ENCODE measurements around the gene CREBBP. TPM values are rescaled to one million over a fixed set of nuclear protein-coding genes. Genes with fewer than 3 reads are reported as not detected.

CREBBP gene
- total and polyA plus RNA-seq, 9 of the 15 experiments (the other 6 are each of a cell fraction or from before 2014, with no cell fraction given): 0.70 to 24.8 (median 5.6) TPM

DNA sequence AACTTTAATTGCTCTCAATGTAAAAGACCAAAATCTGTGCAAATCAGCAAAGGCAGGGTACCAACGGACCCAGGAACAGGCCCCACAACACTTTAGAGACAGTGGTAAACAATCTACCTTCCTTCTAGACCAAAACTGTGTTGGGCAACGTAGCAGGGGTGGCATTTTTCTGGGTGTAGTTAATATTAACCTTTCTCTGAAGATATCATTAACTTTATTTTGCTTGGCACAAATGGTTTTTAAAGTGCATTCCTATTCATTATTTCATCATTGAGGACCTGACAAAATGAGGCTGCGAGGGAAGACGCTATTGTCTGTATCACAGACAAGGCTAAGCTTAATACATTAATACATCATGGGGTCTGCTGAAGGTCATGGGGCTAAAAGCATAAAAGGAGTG lies 125.3 kb downstream of the CREBBP start:
- Histone ChIP-seq H3K4me3 (no peak overlapping the region), H3K27ac (ENCODE audit: extremely low read depth, low read depth, low read length) (no peak overlapping the region), H2AFZ (ENCODE audit: low read depth, low read length) (no peak overlapping the region), H4K20me1 (replicated peaks; ENCODE audit: control insufficient read depth, insufficient read depth, low read length) (no peaks in the 10 kb centered on the region), H3K27me3 (ENCODE audit: control insufficient read depth in 2 of 2, insufficient read depth in 2 of 2, low read length in 2 of 2) (no peaks in the 10 kb centered on the region), H3K9ac (ENCODE audit: insufficient read depth in 1 of 2, low read depth in 2 of 2, low read length in 2 of 2) (no peak overlapping the region), H3K4me1 (replicated peaks in 1 of 2; ENCODE audit: control insufficient read depth in 2 of 2, insufficient read depth in 2 of 2, low read length in 2 of 2) (no peaks in the 10 kb centered on the region), H3K4me2 (ENCODE audit: insufficient read depth, low read length) (no peak overlapping the region), H3K79me2 (ENCODE audit: control insufficient read depth, insufficient read depth, low read length) (no peaks in the 10 kb centered on the region), H3K9me3 (replicated peaks; ENCODE audit: control insufficient read depth, insufficient read depth, low read depth, low read length) (no peaks in the 10 kb centered on the region), H3K9me1 (ENCODE audit: control insufficient read depth, insufficient read depth, low read length) (no peaks in the 10 kb centered on the region), H3K36me3 (ENCODE audit: control insufficient read depth, insufficient read depth, low read length) (peaks cover 54% of the 10 kb centered on the region)
- FAIRE-seq: no peak
- WGBS (ENCODE audit: insufficient coverage, low coverage, missing lambda C conversion rate): 87% methylated on average over 4 of the region's 4 CpGs
- in situ Hi-C loops (cut with MboI) (no loop called here), intact Hi-C loops (cut with micrococcal nuclease) (no loop called here)
- BruUV-seq (replicated peaks): no TSS peak
- ChIA-PET POLR2A (interaction anchor here (0.9 to 1.0 kb wide), 3 partner anchors 9 to 24 kb away, joined by 3 read pairs; no protein-coding TSS in a partner anchor), CTCF (ENCODE audit: low intra/inter-chr PET ratio) (no interaction called here)
- no peak for DNase-seq (ENCODE audit: extremely low read depth in 1 of 4, low spot score in 3 of 4)
- TF ChIP-seq CHCHD3 (CRISPR knock-in tag; IDR thresholded peaks at IDR 0.05): no peak
- TF ChIP-seq ETS2 (tag; IDR thresholded peaks at IDR 0.05; ENCODE audit: borderline replicate concordance, poor library complexity, severe bottlenecking): no peak
- no peak for TF ChIP-seq NCOA1 (IDR thresholded peaks at IDR 0.05; ENCODE audit: low read depth)
- no peak for TF ChIP-seq ZBTB8A (IDR thresholded peaks at IDR 0.05; ENCODE audit: partially characterized antibody)
- ATAC-seq: no peak

DNA sequence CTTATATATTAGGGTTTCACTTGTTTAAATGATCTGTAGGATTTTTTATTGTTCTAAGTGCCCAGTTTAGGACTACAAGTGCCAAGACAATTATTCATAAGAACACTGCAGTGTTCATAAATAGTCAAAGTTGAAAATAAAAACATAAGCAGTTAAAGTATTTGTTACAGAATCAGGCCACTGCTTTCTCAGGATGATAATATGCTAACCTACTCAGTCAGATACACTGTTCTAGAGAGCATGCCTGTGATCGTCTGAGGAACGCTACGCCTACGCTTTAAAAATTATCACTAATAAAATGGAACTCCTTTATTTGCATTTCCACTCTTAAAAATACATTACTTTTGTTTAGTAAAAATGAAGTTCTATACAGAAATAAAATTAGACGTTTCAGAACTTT lies 125.7 kb downstream of the CREBBP start:
- H3K79me2 ChIP-seq (ENCODE audit: control insufficient read depth, insufficient read depth, low read length): no peaks in the 10 kb centered on the region
- in situ Hi-C loops (cut with MboI): no loop called here
- WGBS (ENCODE audit: insufficient coverage, low coverage, missing lambda C conversion rate): 82% methylated on average over 5 of the region's 5 CpGs
- ATAC-seq (no peak), FAIRE-seq (no peak), DNase-seq (ENCODE audit: extremely low read depth in 1 of 4, low spot score in 3 of 4) (no peak)
- no peaks in the 10 kb centered on the region for H3K27me3 ChIP-seq (ENCODE audit: control insufficient read depth in 2 of 2, insufficient read depth in 2 of 2, low read length in 2 of 2)
- no peak overlapping the region for H3K27ac ChIP-seq (ENCODE audit: extremely low read depth, low read depth, low read length)
- no TSS peak for BruUV-seq (replicated peaks)
- H4K20me1 ChIP-seq (replicated peaks; ENCODE audit: control insufficient read depth, insufficient read depth, low read length): no peaks in the 10 kb centered on the region
- H3K4me1 ChIP-seq (replicated peaks in 1 of 2; ENCODE audit: control insufficient read depth in 2 of 2, insufficient read depth in 2 of 2, low read length in 2 of 2): no peaks in the 10 kb centered on the region
- ChIA-PET CTCF (ENCODE audit: low intra/inter-chr PET ratio) (no interaction called here), POLR2A (interaction anchor here (0.9 to 1.0 kb wide), 2 partner anchors 8 to 10 kb away, joined by 3 read pairs; no protein-coding TSS in a partner anchor)
- no peak overlapping the region for H3K4me3 ChIP-seq
- H3K4me2 ChIP-seq (ENCODE audit: insufficient read depth, low read length): no peak overlapping the region
- H3K9ac ChIP-seq (ENCODE audit: insufficient read depth in 1 of 2, low read depth in 2 of 2, low read length in 2 of 2): no peak overlapping the region
- intact Hi-C loops (cut with micrococcal nuclease): no loop called here
- H3K9me1 ChIP-seq (ENCODE audit: control insufficient read depth, insufficient read depth, low read length): no peaks in the 10 kb centered on the region
- no peaks in the 10 kb centered on the region for H3K9me3 ChIP-seq (replicated peaks; ENCODE audit: control insufficient read depth, insufficient read depth, low read depth, low read length)
- TF ChIP-seq ZNF589 (CRISPR knock-in tag; IDR thresholded peaks at IDR 0.05; ENCODE audit: low read depth) (no peak), CXXC5 (CRISPR knock-in tag; IDR thresholded peaks at IDR 0.05) (no peak), PHB2 (IDR thresholded peaks at IDR 0.05; ENCODE audit: low read depth) (no peak), NRF1 (conservative IDR thresholded peaks at IDR 0.05 in 1 of 2, IDR thresholded peaks at IDR 0.05 in 1 of 2) (no peak), ZNF830 (CRISPR knock-in tag; IDR thresholded peaks at IDR 0.05) (no peak), RAD21 (CRISPR knock-in tag; conservative IDR thresholded peaks at IDR 0.05 in 1 of 2, IDR thresholded peaks at IDR 0.05 in 1 of 2) (no peak), NR3C1 (CRISPR knock-in tag; IDR thresholded peaks at IDR 0.05) (no peak), CTBP1 (IDR thresholded peaks at IDR 0.05; ENCODE audit: borderline replicate concordance) (no peak), ZBTB17 (CRISPR knock-in tag; IDR thresholded peaks at IDR 0.05) (no peak)
- H3K36me3 ChIP-seq (ENCODE audit: control insufficient read depth, insufficient read depth, low read length): peaks cover 57% of the 10 kb centered on the region
- H2AFZ ChIP-seq (ENCODE audit: low read depth, low read length): no peak overlapping the region

Measured in K562 (cell line).